HepG2 (cell line): ENCODE results near the gene PARP2. TPM values are rescaled to one million over a fixed set of nuclear protein-coding genes. Genes with fewer than 3 reads are reported as not detected.
A peak's percentile ranks its signal among the peaks of the same experiment; 100 is the strongest.

Experiments
- DNMT1 ChIP-seq: sonication (generic); formaldehyde crosslinking; IDR thresholded peaks from 2 replicates; pipeline ENCODE4 v1.5.1; 2020; ENCODE audit warnings: mild to moderate bottlenecking, missing genetic modification reagents
- GLMP ChIP-seq: sonication (generic); formaldehyde crosslinking; IDR thresholded peaks from 2 replicates; pipeline ENCODE4 v1.9.0; 2021; ENCODE audit warnings: missing genetic modification reagents, mild to moderate bottlenecking, borderline replicate concordance
- MAFF ChIP-seq: IDR thresholded peaks from 2 replicates; pipeline ENCODE4 v1.6.1; 2011; ENCODE audit warnings: low read depth, low read length, improper control_type of control experiment
- NFE2L1 ChIP-seq: sonication (generic); formaldehyde crosslinking; IDR thresholded peaks from 2 replicates; pipeline ENCODE4 v1.4.0; 2020; ENCODE audit warnings: missing genetic modification reagents, mild to moderate bottlenecking, borderline replicate concordance
- PCBP1 ChIP-seq: fragments of 200-400 bp; formaldehyde crosslinking; IDR thresholded peaks from 2 replicates; pipeline ENCODE4 v1.6.1; 2017; ENCODE audit warnings: mild to moderate bottlenecking, low read depth, low read length, borderline replicate concordance
- PPARG ChIP-seq: conservative IDR thresholded peaks from 2 replicates; pipeline ENCODE4 v1.6.1; 2016; ENCODE audit warnings: missing biosample characterization, missing genetic modification reagents
- SMAD3 ChIP-seq: sonication (generic); formaldehyde crosslinking; IDR thresholded peaks from 2 replicates; pipeline ENCODE4 v1.4.0; 2020; ENCODE audit warnings: missing genetic modification reagents
- SMARCE1 ChIP-seq: fragments of 450-650 bp; IDR thresholded peaks from 2 replicates; pipeline ENCODE4 v1.6.1; 2017; ENCODE audit warnings: borderline replicate concordance
- SNAPC4 ChIP-seq: sonication (generic); formaldehyde crosslinking; IDR thresholded peaks from 2 replicates; pipeline ENCODE4 v1.4.0; 2020; ENCODE audit warnings: mild to moderate bottlenecking, missing genetic modification reagents
- SRY ChIP-seq: sonication (generic); formaldehyde crosslinking; IDR thresholded peaks from 2 replicates; pipeline ENCODE4 v1.8.0; 2022; ENCODE audit warnings: mild to moderate bottlenecking, missing genetic modification reagents
- TBX3 ChIP-seq: fragments of 450-650 bp; IDR thresholded peaks from 2 replicates; pipeline ENCODE4 v1.6.1; 2017; ENCODE audit warnings: antibody characterized with exemption, mild to moderate bottlenecking, inconsistent platforms, borderline replicate concordance
- ZNF138 ChIP-seq: sonication (generic); formaldehyde crosslinking; IDR thresholded peaks from 2 replicates; pipeline ENCODE4 v1.5.0; 2020; ENCODE audit warnings: mild to moderate bottlenecking, low read depth, missing genetic modification reagents
- ZNF343 ChIP-seq: sonication (generic); formaldehyde crosslinking; IDR thresholded peaks from 2 replicates; pipeline ENCODE4 v1.4.0; 2020; ENCODE audit warnings: mild to moderate bottlenecking, missing genetic modification reagents
- ZNF407 ChIP-seq: sonication (generic); formaldehyde crosslinking; IDR thresholded peaks from one replicate; pipeline ENCODE4 v1.5.1; 2020; ENCODE audit warnings: mild to moderate bottlenecking, missing genetic modification reagents; ENCODE audit errors: not compliant biosample characterization
- ZNF652 ChIP-seq: IDR thresholded peaks from 2 replicates; pipeline ENCODE4 v1.6.1; 2016; ENCODE audit warnings: low read depth, borderline replicate concordance
- polyA plus RNA-seq, 8 experiments: library from polyadenylated mRNA; depleted of rRNA in 3 of 8; stranded (reverse) in 7 of 8; unstranded in 1 of 8; fragments of >200 nt; fragmentation: Illumina TruSeq in 4 of 8; extraction: Trizol in 4 of 8; gene quantifications; 2 replicates each; pipeline versions ENCODE4 v1.2.1 to v1.2.3, GENCODE V29; 2011 to 2016; ENCODE audit warnings: low read depth in 4 of 8, missing spikeins in 1 of 8, mixed read lengths in 1 of 8; ENCODE audit not compliant: insufficient read depth in 1 of 8
- total RNA-seq, 5 experiments: library from RNA; depleted of rRNA; stranded (reverse); fragments of >200 nt; fragmentation: Illumina TruSeq; extraction: Trizol; gene quantifications; 2 replicates each; pipeline ENCODE4 v1.2.3, GENCODE V29; 2016; ENCODE audit warnings: low read depth in 1 of 5

The PARP2 gene
- total and polyA plus RNA-seq, 2 of the 13 experiments (the other 11 are each of a cell fraction or from before 2014, with no cell fraction given): 37.3 to 38.4 TPM

- TF ChIP-seq PCBP1: no peak
- TF ChIP-seq SRY: no peak
- TF ChIP-seq NFE2L1 (CRISPR knock-in tag): no peak
- peak; percentile 78; the same call in 1 of the 2 replicates for TF ChIP-seq SNAPC4 (CRISPR knock-in tag)
- TF ChIP-seq ZNF343: 0 out of 2 replicates have a peak, but pooled peaks have one; percentile 69
- TF ChIP-seq DNMT1 (CRISPR knock-in tag): no peak
- no peak for TF ChIP-seq TBX3
- no peak for TF ChIP-seq MAFF
- no peak for TF ChIP-seq SMARCE1
- TF ChIP-seq GLMP (CRISPR knock-in tag): no peak
- TF ChIP-seq ZNF407 (CRISPR knock-in tag): no peak
- TF ChIP-seq SMAD3 (CRISPR knock-in tag): peak; percentile 55; the same call in 1 of the 2 replicates
- TF ChIP-seq ZNF138: no peak
- TF ChIP-seq ZNF652 (CRISPR knock-in tag): peak; percentile 98
- no peak for TF ChIP-seq PPARG (CRISPR knock-in tag)
Measured at GRCh38 chr14:20305265-20306078, 38.0 kb upstream of the PARP2 start, which contains the start of gene TTC5 (continued).
